Prostate gland (tissue), 2 donors: ENCODE data around the gene TGIF1. TPM values are rescaled to one million over a fixed set of nuclear protein-coding genes. Genes with fewer than 3 reads are reported as not detected.

Experiments
- DNase-seq: peaks from one replicate; pipeline ENCODE4 v3.0.0-alpha.2; 2019; ENCODE audit warnings: low spot score
- H3K27ac ChIP-seq, 2 donors: fragments of 200-600 bp; sonication (generic); 2 replicates each; pipeline ENCODE4 v1.5.1; 2017 to 2019
- H3K27me3 ChIP-seq: fragments of 200-600 bp; sonication (generic); replicated peaks from 2 replicates; pipeline ENCODE4 v1.5.1; 2019; ENCODE audit not compliant: insufficient read depth
- H3K36me3 ChIP-seq, 2 donors: fragments of 200-600 bp; sonication (generic); 1 replicate in 1 of 2; 2 replicates in 1 of 2; pipeline versions ENCODE4 v1.5.1 to v1.8.1; 2017 to 2019
- H3K4me1 ChIP-seq: fragments of 200-600 bp; sonication (generic); replicated peaks from 2 replicates; pipeline ENCODE4 v1.5.1; 2019
- H3K4me3 ChIP-seq, 2 donors: fragments of 200-600 bp; sonication (generic); 2 replicates each; pipeline ENCODE4 v1.5.1; 2017 to 2019
- H3K9me3 ChIP-seq: fragments of 200-600 bp; sonication (generic); 2 replicates; pipeline ENCODE4 v1.5.1; 2017
- CTCF ChIP-seq, 4 experiments: fragments of 200-600 bp in 2 of 4; fragments of 450-650 bp in 2 of 4; sonication (generic) in 2 of 4; IDR thresholded peaks; 1 replicate in 3 of 4; 2 replicates in 1 of 4; pipeline ENCODE4 v1.5.1; 2016 to 2019; ENCODE audit warnings: antibody characterized with exemption in 4 of 4, mild to moderate bottlenecking in 2 of 4, moderate library complexity in 2 of 4
- POLR2A ChIP-seq: fragments of 450-650 bp; IDR thresholded peaks from one replicate; pipeline ENCODE4 v1.6.1; 2016; ENCODE audit warnings: antibody characterized with exemption, mild to moderate bottlenecking
- POLR2AphosphoS5 ChIP-seq: sonication (generic); formaldehyde crosslinking; IDR thresholded peaks from one replicate; pipeline ENCODE4 v1.6.1; 2017; ENCODE audit warnings: antibody characterized with exemption
- WGBS: methylation state at CpG from one replicate; pipeline ENCODE4 v1.1.5; 2018; 5-methylcytosine and 5-hydroxymethylcytosine counted together
- intact Hi-C: fragments of 100-400 bp; cut with DNase I; formaldehyde crosslinking; loops from one replicate; pipeline ENCODE4 v1.14.2; 2022
- total RNA-seq, 2 donors: library from RNA; depleted of rRNA; stranded (reverse); fragments of >200 nt; gene quantifications; one replicate each; pipeline ENCODE4 v1.1.0, GENCODE V29; 2016

Gene TGIF1
- total RNA-seq, 2 donors from 2014 or later, result 124 to 151 TPM

GRCh38 chr18:3500016-3500415 lies 50.0 kb downstream of the TGIF1 start:
- intact Hi-C loops, result no loop called here
- Histone ChIP-seq H3K27me3 (no peaks in the 10 kb centered on the region), H3K4me3 (no peak overlapping the region), H3K9me3 (no peaks in the 10 kb centered on the region), H3K27ac (no peak overlapping the region), H3K36me3 (no peaks in the 10 kb centered on the region), H3K4me1 (no peaks in the 10 kb centered on the region)
- no peak for DNase-seq
- WGBS, result 83% methylated on average over 5 of the region's 5 CpGs
- TF ChIP-seq CTCF (IDR thresholded peaks at IDR 0.05) (no peak), POLR2AphosphoS5 (no peak), POLR2A (no peak)

GRCh38 chr18:3502650-3503049 lies 52.7 kb downstream of the TGIF1 start:
- Histone ChIP-seq H3K4me1 (no peaks in the 10 kb centered on the region), H3K27me3 (no peaks in the 10 kb centered on the region), H3K9me3 (no peaks in the 10 kb centered on the region), H3K27ac (no peak overlapping the region), H3K36me3 (no peaks in the 10 kb centered on the region), H3K4me3 (no peak overlapping the region)
- WGBS, result 84% methylated on average over 4 of the region's 4 CpGs
- intact Hi-C loops, result no loop called here
- DNase-seq, result no peak
- TF ChIP-seq CTCF (IDR thresholded peaks at IDR 0.05), result no peak
- no peak for TF ChIP-seq POLR2A
- TF ChIP-seq POLR2AphosphoS5, result no peak

- 87% methylated on average over 5 of the region's 5 CpGs for WGBS
- Histone ChIP-seq H3K9me3 (no peaks in the 10 kb centered on the region), H3K36me3 (no peaks in the 10 kb centered on the region), H3K27me3 (no peaks in the 10 kb centered on the region), H3K4me3 (no peak overlapping the region), H3K4me1 (no peaks in the 10 kb centered on the region), H3K27ac (no peak overlapping the region)
- TF ChIP-seq CTCF (IDR thresholded peaks at IDR 0.05), result no peak
- intact Hi-C loops, result no loop called here
- no peak for DNase-seq
These were observed 54.7 kb downstream of the TGIF1 start for GRCh38 chr18:3504637-3505036.

- Histone ChIP-seq H3K4me1 (no peaks in the 10 kb centered on the region), H3K4me3 (no peak overlapping the region), H3K36me3 (no peaks in the 10 kb centered on the region), H3K9me3 (no peaks in the 10 kb centered on the region), H3K27me3 (no peaks in the 10 kb centered on the region), H3K27ac (no peak overlapping the region)
- TF ChIP-seq POLR2AphosphoS5 (no peak), CTCF (IDR thresholded peaks at IDR 0.05) (no peak), POLR2A (no peak)
- WGBS, result 49% methylated on average over 17 of the region's 17 CpGs
- DNase-seq, result no peak
- intact Hi-C loops, result no loop called here
These were observed 58.9 kb downstream of the TGIF1 start for GRCh38 chr18:3508576-3509549.

Other genes starting within 250 kb of the TGIF1 start
- 1 to 10 TPM; 6.1 to 6.5 TPM for gene MYOM1, start 230.2 kb upstream of the TGIF1 start, total RNA-seq
- gene MYL12A, start 202.4 kb upstream of the TGIF1 start, total RNA-seq, result 100 to 1,000 TPM; 245 to 267 TPM
- gene MYL12B, start 188.0 kb upstream of the TGIF1 start, total RNA-seq, result 100 to 1,000 TPM; 254 to 310 TPM